H1 (cell line): Measurements from ENCODE around the gene MCUR1. TPM values are rescaled to one million over a fixed set of nuclear protein-coding genes. Genes with fewer than 3 reads are reported as not detected.

Experiments
- CTCF ChIA-PET: fragments of 300-600 bp; sonication (Branson Sonifier 250); formaldehyde crosslinking; loops from one replicate; lab custom pipeline; 2021; ENCODE audit not compliant: partially characterized antibody; lab: Charles Lee
- POLR2A ChIA-PET: fragments of 300-600 bp; sonication (Branson Sonifier 250); formaldehyde crosslinking; loops from one replicate; lab custom pipeline; 2021; ENCODE audit warnings: inconsistent platforms; ENCODE audit not compliant: partially characterized antibody; lab: Charles Lee
- DNase-seq, 2 experiments: peaks; one replicate each; pipeline versions ENCODE4 v3.0.0 to v3.0.0-alpha.2; 2010 to 2022; ENCODE audit warnings: low spot score in 2 of 2, low read depth in 1 of 2, mixed read lengths in 1 of 2
- FAIRE-seq: peaks from 2 replicates; lab custom pipeline; 2011; peaks lifted over from hg19 to GRCh38; lab: Jason Lieb, UNC
- H2AFZ ChIP-seq: 2 replicates; pipeline ENCODE4 v1.8.1; 2012; ENCODE audit warnings: low read length, inconsistent platforms
- H2AK5ac ChIP-seq: 2 replicates; pipeline ENCODE4 v1.6.1; 2013; ENCODE audit warnings: low read depth, low read length
- H2BK120ac ChIP-seq: replicated peaks from 2 replicates; pipeline ENCODE3; 2013; ENCODE audit warnings: low read depth, low read length, inconsistent platforms
- H2BK12ac ChIP-seq: 2 replicates; pipeline ENCODE4 v1.6.1; 2013; ENCODE audit warnings: low read depth, low read length
- H2BK15ac ChIP-seq: 2 replicates; pipeline ENCODE4 v1.6.1; 2013; ENCODE audit warnings: low read length
- H2BK20ac ChIP-seq: 2 replicates; pipeline ENCODE4 v1.6.1; 2013; ENCODE audit warnings: low read length
- H2BK5ac ChIP-seq: 2 replicates; pipeline ENCODE4 v1.6.1; 2013; ENCODE audit warnings: low read depth, low read length
- H3K14ac ChIP-seq: 2 replicates; pipeline ENCODE4 v1.6.1; 2013; ENCODE audit warnings: inconsistent platforms; ENCODE audit not compliant: insufficient read length
- H3K18ac ChIP-seq: 2 replicates; pipeline ENCODE4 v1.6.1; 2013; ENCODE audit warnings: low read length; ENCODE audit errors: extremely low read depth
- H3K23ac ChIP-seq: 2 replicates; pipeline ENCODE4 v1.6.1; 2013; ENCODE audit warnings: inconsistent platforms; ENCODE audit not compliant: insufficient read length
- H3K23me2 ChIP-seq: 2 replicates; pipeline ENCODE4 v1.6.1; 2013; ENCODE audit warnings: low read depth, low read length
- H3K27ac ChIP-seq: 2 replicates; pipeline ENCODE4 v1.6.1; 2011; ENCODE audit warnings: low read depth, low read length, inconsistent platforms
- H3K27me3 ChIP-seq, 4 experiments: replicated peaks in 1 of 4; 1 replicate in 1 of 4; 2 replicates in 3 of 4; pipeline versions ENCODE4 v1.6.1 to v1.8.1; 2011 to 2013; ENCODE audit warnings: low read length in 3 of 4, mild to moderate bottlenecking in 3 of 4, inconsistent platforms in 2 of 4, mixed read lengths in 2 of 4, moderate library complexity in 1 of 4; ENCODE audit not compliant: control insufficient read depth in 3 of 4, insufficient read depth in 3 of 4; ENCODE audit errors: extremely low read depth in 1 of 4
- H3K36me3 ChIP-seq, 4 experiments: 2 replicates each; pipeline versions ENCODE4 v1.6.1 to v1.8.1; 2011 to 2013; ENCODE audit warnings: mild to moderate bottlenecking in 4 of 4, low read length in 3 of 4, moderate library complexity in 2 of 4, control low read depth in 1 of 4, inconsistent platforms in 1 of 4; ENCODE audit not compliant: insufficient read depth in 4 of 4, control insufficient read depth in 2 of 4
- H3K4ac ChIP-seq: replicated peaks from 2 replicates; pipeline ENCODE3; 2013; ENCODE audit warnings: low read length, low read depth, mixed read lengths, inconsistent platforms; ENCODE audit not compliant: insufficient read length
- H3K4me1 ChIP-seq, 4 experiments: replicated peaks in 1 of 4; 1 replicate in 1 of 4; 2 replicates in 3 of 4; pipeline versions ENCODE4 v1.6.1 to v1.8.1; 2011 to 2013; ENCODE audit warnings: low read length in 3 of 4, inconsistent platforms in 2 of 4, mixed read lengths in 1 of 4; ENCODE audit not compliant: insufficient read depth in 4 of 4, control insufficient read depth in 3 of 4
- H3K4me2 ChIP-seq, 2 experiments: 2 replicates each; pipeline versions ENCODE4 v1.6.1 to v1.8.1; 2011 to 2013; ENCODE audit warnings: low read depth in 2 of 2, low read length in 2 of 2, control low read depth in 1 of 2, inconsistent platforms in 1 of 2, mild to moderate bottlenecking in 1 of 2; ENCODE audit not compliant: insufficient read depth in 1 of 2
- H3K4me3 ChIP-seq, 4 experiments: fragments of 200-600, 300-600 bp in 1 of 4; sonication (generic), shearing (Covaris generic), sonication (Bioruptor Twin) in 1 of 4; 2 replicates each; pipeline versions ENCODE4 v1.5.1 to v1.8.1; 2011 to 2016; ENCODE audit warnings: low read length in 4 of 4, low read depth in 3 of 4, control low read depth in 2 of 4, inconsistent platforms in 2 of 4, mild to moderate bottlenecking in 2 of 4, mixed read lengths in 1 of 4, moderate library complexity in 1 of 4; ENCODE audit not compliant: insufficient read depth in 2 of 4; ENCODE audit errors: extremely low read depth in 1 of 4
- H3K56ac ChIP-seq: replicated peaks from 2 replicates; pipeline ENCODE3; 2013; ENCODE audit warnings: low read depth, mild to moderate bottlenecking, mixed read lengths, low read length, inconsistent platforms; ENCODE audit not compliant: insufficient read length
- H3K79me1 ChIP-seq: 2 replicates; pipeline ENCODE4 v1.6.1; 2013; ENCODE audit warnings: low read depth, low read length, control low read depth
- H3K79me2 ChIP-seq, 2 experiments: 2 replicates each; pipeline versions ENCODE4 v1.6.1 to v1.8.1; 2012 to 2013; ENCODE audit warnings: low read length in 2 of 2, mild to moderate bottlenecking in 2 of 2, inconsistent platforms in 1 of 2; ENCODE audit not compliant: insufficient read depth in 2 of 2, control insufficient read depth in 1 of 2
- H3K9ac ChIP-seq, 4 experiments: replicated peaks in 1 of 4; 1 replicate in 1 of 4; 2 replicates in 3 of 4; pipeline versions ENCODE4 v1.6.1 to v1.8.1; 2011 to 2013; ENCODE audit warnings: low read depth in 3 of 4, low read length in 3 of 4, control low read depth in 2 of 4, mild to moderate bottlenecking in 2 of 4, moderate library complexity in 2 of 4, inconsistent platforms in 1 of 4; ENCODE audit errors: extremely low read depth in 1 of 4
- H3K9me3 ChIP-seq, 2 experiments: 2 replicates each; pipeline versions ENCODE4 v1.6.1 to v1.8.1; 2012 to 2013; ENCODE audit warnings: mild to moderate bottlenecking in 2 of 2, moderate library complexity in 2 of 2, control low read depth in 1 of 2, inconsistent platforms in 1 of 2, low read depth in 1 of 2, low read length in 1 of 2, mixed read lengths in 1 of 2; ENCODE audit not compliant: insufficient read depth in 2 of 2
- H4K20me1 ChIP-seq, 2 experiments: replicated peaks in 1 of 2; 2 replicates each; pipeline versions ENCODE3 to v1.8.1; 2011 to 2013; ENCODE audit warnings: inconsistent platforms in 2 of 2, low read length in 2 of 2, mild to moderate bottlenecking in 1 of 2; ENCODE audit not compliant: insufficient read depth in 2 of 2, control insufficient read depth in 1 of 2
- H4K5ac ChIP-seq: 2 replicates; pipeline ENCODE4 v1.6.1; 2013; ENCODE audit warnings: low read length, low read depth, mixed read lengths, inconsistent platforms; ENCODE audit not compliant: insufficient read length
- H4K8ac ChIP-seq: 2 replicates; pipeline ENCODE4 v1.8.0; 2013; ENCODE audit warnings: mild to moderate bottlenecking, moderate library complexity, low read length, inconsistent platforms; ENCODE audit not compliant: insufficient read depth; ENCODE audit errors: extremely low read depth
- H4K91ac ChIP-seq: replicated peaks from 2 replicates; pipeline ENCODE3; 2013; ENCODE audit warnings: low read length, mixed read lengths, inconsistent platforms; ENCODE audit not compliant: insufficient read length
- ASH2L ChIP-seq: fragments of 200-600, 300-600 bp; sonication (generic); IDR thresholded peaks from one replicate; pipeline ENCODE4 v1.7.1; 2017; ENCODE audit warnings: low read length
- CBX8 ChIP-seq: fragments of 300-800, 300-1000 bp; sonication (generic); IDR thresholded peaks from 2 replicates; pipeline ENCODE4 v1.7.1; 2016; ENCODE audit warnings: low read depth, low read length, borderline replicate concordance
- CHD2 ChIP-seq: IDR thresholded peaks from 2 replicates; pipeline ENCODE4 v1.6.1; 2012; ENCODE audit warnings: low read length, improper control_type of control experiment
- CREB1 ChIP-seq: IDR thresholded peaks from 2 replicates; pipeline ENCODE4 v1.6.1; 2012; ENCODE audit warnings: inconsistent platforms
- CTCF ChIP-seq, 3 experiments: IDR thresholded peaks; 1 replicate in 2 of 3; 2 replicates in 1 of 3; pipeline versions ENCODE4 v1.5.1 to v1.6.1; 2011; ENCODE audit warnings: low read length in 3 of 3, mild to moderate bottlenecking in 3 of 3, inconsistent platforms in 2 of 3, low read depth in 1 of 3, moderate library complexity in 1 of 3; ENCODE audit not compliant: insufficient read depth in 1 of 3; ENCODE audit errors: control extremely low read depth in 1 of 3
- EP300 ChIP-seq, 2 experiments: IDR thresholded peaks; 1 replicate in 1 of 2; 2 replicates in 1 of 2; pipeline ENCODE4 v1.6.1; 2011 to 2012; ENCODE audit warnings: low read depth in 2 of 2, low read length in 2 of 2, mild to moderate bottlenecking in 2 of 2, borderline replicate concordance in 1 of 2, inconsistent platforms in 1 of 2, moderate library complexity in 1 of 2
- KDM5A ChIP-seq: fragments of 200-600 bp; IDR thresholded peaks from 2 replicates; pipeline ENCODE4 v1.7.1; 2012; ENCODE audit warnings: mild to moderate bottlenecking, low read length, inconsistent platforms, mixed read lengths
- MAFK ChIP-seq: IDR thresholded peaks from 2 replicates; pipeline ENCODE4 v1.6.1; 2012; ENCODE audit warnings: low read depth, mild to moderate bottlenecking, improper control_type of control experiment, low read length
- POLR2A ChIP-seq, 2 experiments: IDR thresholded peaks; 1 replicate in 1 of 2; 2 replicates in 1 of 2; pipeline ENCODE4 v1.6.1; 2011; ENCODE audit warnings: low read depth in 2 of 2, low read length in 2 of 2, mild to moderate bottlenecking in 2 of 2; ENCODE audit errors: control extremely low read depth in 1 of 2
- SIX5 ChIP-seq: IDR thresholded peaks from 2 replicates; pipeline ENCODE4 v1.6.1; 2011; ENCODE audit warnings: mild to moderate bottlenecking, low read depth, low read length
- SP1 ChIP-seq: IDR thresholded peaks from 2 replicates; pipeline ENCODE4 v1.6.1; 2011; ENCODE audit warnings: low read depth, low read length
- ZNF274 ChIP-seq: IDR thresholded peaks from 2 replicates; pipeline ENCODE4 v1.7.0; 2012; ENCODE audit warnings: low read length, borderline replicate concordance; ENCODE audit errors: extremely low read depth
- WGBS, 2 experiments: shearing (Covaris generic) in 1 of 2; methylation state at CpG; one replicate each; pipeline versions ENCODE4 v1.1.6 to v1.1.7; 2013 to 2015; ENCODE audit warnings: low lambda C conversion rate in 2 of 2, mixed read lengths in 2 of 2, inconsistent platforms in 1 of 2, low coverage in 1 of 2, missing lambda C conversion rate in 1 of 2; ENCODE audit not compliant: insufficient replicate concordance in 2 of 2, insufficient coverage in 1 of 2, insufficient read length in 1 of 2; ENCODE audit errors: extremely low coverage in 1 of 2, missing lambda C conversion rate in 1 of 2; 5-methylcytosine and 5-hydroxymethylcytosine counted together
- polyA plus RNA-seq, 7 experiments: library from polyadenylated mRNA; depleted of rRNA in 3 of 7; stranded (reverse) in 5 of 7; unstranded in 2 of 7; fragments of >200 nt in 5 of 7; fragments of 200-250 nt in 2 of 7; gene quantifications; 1 replicate in 5 of 7; 2 replicates in 1 of 7; 4 replicates in 1 of 7; pipeline versions ENCODE4 v1.2.1 to v1.2.3, GENCODE V29; 2011 to 2013; ENCODE audit warnings: missing spikeins in 2 of 7, mixed read lengths in 2 of 7
- total RNA-seq: library from RNA; stranded (reverse); fragmentation: NEBNext Ultra II Directional; extraction: Animal tissue kit (Norgen Biotek cat#: 25700); gene quantifications from 2 replicates; pipeline ENCODE4 v1.2.1, GENCODE V29; 2021

Gene MCUR1
- total and polyA plus RNA-seq, 2 of the 8 experiments (the other 6 are each of a cell fraction or from before 2014, with no cell fraction given), result 9.6 to 37.3 TPM

- H2BK15ac ChIP-seq, result no peak overlapping the region
- no peaks in the 10 kb centered on the region for H3K79me1 ChIP-seq
- no peak overlapping the region for H2BK20ac ChIP-seq
- 97% methylated on average over 28 of the region's 56 CpGs; no CpG with 5 or more reads in 1 of the 2 experiments for WGBS, 2 experiments
- H4K91ac ChIP-seq, result no peak overlapping the region
- no peaks in the 10 kb centered on the region for H3K79me2 ChIP-seq
- H3K9me3 ChIP-seq, result peaks cover 3% of the 10 kb centered on the region in 2 experiments; a peak in 2 of 4 replicates
- no peak overlapping the region for H3K23ac ChIP-seq
- no peak overlapping the region for H3K14ac ChIP-seq
- H4K20me1 ChIP-seq, result no peaks in the 10 kb centered on the region
- no peak for FAIRE-seq
- DNase-seq, result no peak
- no peaks in the 10 kb centered on the region for H3K4me1 ChIP-seq
- H3K4me3 ChIP-seq, result no peak overlapping the region
- no peak overlapping the region for H3K4me2 ChIP-seq
- no peaks in the 10 kb centered on the region for H3K23me2 ChIP-seq
- no peak overlapping the region for H2AK5ac ChIP-seq
- H2BK5ac ChIP-seq, result no peak overlapping the region
- no peak overlapping the region for H4K8ac ChIP-seq
- ChIA-PET CTCF (interaction anchor here (0.7 kb wide), 3 partner anchors 9 to 324 kb away, joined by 3 read pairs; no protein-coding TSS in a partner anchor), POLR2A (no interaction called here)
- H4K5ac ChIP-seq, result no peak overlapping the region
- no peak overlapping the region for H3K9ac ChIP-seq
- H3K4ac ChIP-seq, result no peak overlapping the region
- H3K18ac ChIP-seq, result no peak overlapping the region
- H3K56ac ChIP-seq, result no peak overlapping the region
- H3K36me3 ChIP-seq, result no peaks in the 10 kb centered on the region
- no peak overlapping the region for H2BK12ac ChIP-seq
- H3K27me3 ChIP-seq, result no peaks in the 10 kb centered on the region
- H2AFZ ChIP-seq, result no peak overlapping the region
- no peak overlapping the region for H3K27ac ChIP-seq
- H2BK120ac ChIP-seq, result no peak overlapping the region
- TF ChIP-seq SIX5 (no peak), CTCF (IDR thresholded peaks at IDR 0.05; ENCODE audit: control extremely low read depth in 1 of 3, insufficient read depth in 1 of 3, low read depth in 1 of 3, low read length in 3 of 3) (no peak), CBX8 (no peak), ZNF274 (no peak), ASH2L (no peak), KDM5A (no peak), MAFK (no peak), EP300 (IDR thresholded peaks at IDR 0.05; ENCODE audit: borderline replicate concordance in 1 of 2, low read depth in 2 of 2, low read length in 2 of 2) (no peak), CREB1 (no peak), POLR2A (IDR thresholded peaks at IDR 0.05; ENCODE audit: control extremely low read depth in 1 of 2, low read depth in 2 of 2, low read length in 2 of 2) (no peak), SP1 (no peak), CHD2 (no peak)
These were observed 71.2 kb downstream of the MCUR1 start for GRCh38 chr6:13742961-13743735.
